Activated CD8-positive, alpha-beta T cell treated with anti-CD3 and anti-CD28 coated beads for 36 hours (primary cell): Measurements from ENCODE around the gene DBH. TPM values are rescaled to one million over a fixed set of nuclear protein-coding genes. Genes with fewer than 3 reads are reported as not detected.
A peak's percentile ranks its signal among the peaks of the same experiment; 100 is the strongest.

Experiments used
- ATAC-seq: fragments of 200-7000 bp; cut with Tn5 transposase; one replicate; pipeline ENCODE4 v1.10.0; 2021; ENCODE audit warnings: mild to moderate bottlenecking, moderate library complexity
- CTCF ChIA-PET: fragments of 350-600 bp; sonication (Branson Sonifier 250); formaldehyde crosslinking; loops from one replicate; lab custom pipeline; 2021; ENCODE audit warnings: antibody characterized with exemption; lab: Charles Lee
- POLR2A ChIA-PET: fragments of 350-600 bp; sonication (Branson Sonifier 250); formaldehyde crosslinking; loops from one replicate; lab custom pipeline; 2021; ENCODE audit warnings: antibody characterized with exemption; lab: Charles Lee
- DNase-seq: peaks from one replicate; pipeline ENCODE4 v3.0.0-alpha.2; 2020
- H3K27ac Mint-ChIP-seq: one replicate; pipeline ENCODE4 v1.8.0; 2021; ENCODE audit warnings: mild to moderate bottlenecking, mixed read lengths
- H3K27me3 Mint-ChIP-seq: one replicate; pipeline ENCODE4 v1.8.0; 2021; ENCODE audit warnings: mixed read lengths
- H3K36me3 Mint-ChIP-seq: one replicate; pipeline ENCODE4 v1.8.0; 2021; ENCODE audit warnings: low read depth, mixed read lengths
- H3K4me1 Mint-ChIP-seq: one replicate; pipeline ENCODE4 v1.8.0; 2021; ENCODE audit warnings: low read depth, mixed read lengths
- H3K4me3 Mint-ChIP-seq: one replicate; pipeline ENCODE4 v1.8.0; 2021; ENCODE audit warnings: mild to moderate bottlenecking, moderate library complexity, mixed read lengths
- H3K9me3 Mint-ChIP-seq: one replicate; pipeline ENCODE4 v1.8.0; 2021; ENCODE audit warnings: mixed read lengths
- intact Hi-C: fragments of 100-400 bp; cut with micrococcal nuclease; formaldehyde crosslinking; loops from one replicate; pipeline ENCODE4 v1.10.0; 2022
- total RNA-seq, 2 experiments: library from RNA; stranded (reverse); gene quantifications; one replicate each; pipeline ENCODE4 v1.2.3, GENCODE V29; 2021
- TF ChIP-seq, protein P1 (sequence below): fragments of 200-600 bp; IDR thresholded peaks from one replicate; pipeline ENCODE4 v1.8.0; 2022; ENCODE audit warnings: antibody characterized with exemption, mild to moderate bottlenecking

The DBH gene
- total RNA-seq, 2 experiments from 2014 or later, result not detected

DNA sequence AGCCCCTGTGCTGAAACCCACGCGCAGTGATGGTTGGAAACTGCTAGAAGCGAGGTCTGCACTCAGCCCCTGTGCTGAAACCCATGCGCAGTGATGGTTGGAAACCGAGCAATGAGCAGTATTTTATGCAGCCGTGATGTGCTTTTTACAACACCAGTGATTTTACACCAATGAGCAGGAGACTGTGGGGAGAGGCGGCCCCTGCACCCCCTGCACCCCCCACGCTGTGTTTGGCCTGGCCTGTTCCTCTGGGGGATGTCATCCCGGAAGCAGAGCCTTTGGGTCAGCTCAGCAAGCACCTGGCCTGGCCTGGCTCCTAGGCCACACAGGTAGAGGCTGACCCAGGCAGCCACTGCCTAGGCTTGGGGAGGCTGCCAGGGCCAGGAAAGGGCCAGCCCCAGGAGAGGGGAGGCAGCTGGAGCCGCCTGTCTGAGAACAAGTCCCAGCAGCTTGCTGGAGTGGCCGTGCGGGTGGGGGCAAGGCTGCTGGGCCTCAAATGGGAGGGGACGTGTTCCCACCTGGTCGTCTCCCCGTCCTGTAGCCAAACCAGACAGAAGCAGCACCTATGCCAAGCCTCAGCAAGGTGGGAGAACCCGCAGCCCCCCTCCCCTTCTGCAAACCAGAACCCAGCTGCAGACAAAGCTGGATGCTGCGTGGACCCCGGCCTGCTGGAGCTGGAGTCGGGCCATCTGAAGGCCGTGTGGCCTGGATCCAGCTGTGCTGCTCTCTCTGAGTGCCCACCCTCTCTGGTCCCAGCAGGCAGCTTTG lies 46.8 kb downstream of the DBH start:
- ATAC-seq (no peak), DNase-seq (peak; percentile 18)
- ChIA-PET CTCF (interaction anchor here (0.9 to 1.6 kb wide), 11 partner anchors 10 to 55 kb away, joined by 3 to 5 read pairs (median 3); partner anchors contain the start of gene SARDH), POLR2A (interaction anchor here (0.6 to 4.5 kb wide), 10 partner anchors 8 to 717 kb away, joined by 3 to 33 read pairs (median 4); no protein-coding TSS in a partner anchor)
- Mint-ChIP-seq H3K27me3 (no peaks in the 10 kb centered on the region), H3K36me3 (peaks cover 4% of the 10 kb centered on the region), H3K27ac (peak overlapping the region; percentile 99), H3K4me3 (peak overlapping the region; percentile 65), H3K4me1 (peaks cover 26% of the 10 kb centered on the region), H3K9me3 (no peaks in the 10 kb centered on the region)
- TF ChIP-seq, protein P1, sequence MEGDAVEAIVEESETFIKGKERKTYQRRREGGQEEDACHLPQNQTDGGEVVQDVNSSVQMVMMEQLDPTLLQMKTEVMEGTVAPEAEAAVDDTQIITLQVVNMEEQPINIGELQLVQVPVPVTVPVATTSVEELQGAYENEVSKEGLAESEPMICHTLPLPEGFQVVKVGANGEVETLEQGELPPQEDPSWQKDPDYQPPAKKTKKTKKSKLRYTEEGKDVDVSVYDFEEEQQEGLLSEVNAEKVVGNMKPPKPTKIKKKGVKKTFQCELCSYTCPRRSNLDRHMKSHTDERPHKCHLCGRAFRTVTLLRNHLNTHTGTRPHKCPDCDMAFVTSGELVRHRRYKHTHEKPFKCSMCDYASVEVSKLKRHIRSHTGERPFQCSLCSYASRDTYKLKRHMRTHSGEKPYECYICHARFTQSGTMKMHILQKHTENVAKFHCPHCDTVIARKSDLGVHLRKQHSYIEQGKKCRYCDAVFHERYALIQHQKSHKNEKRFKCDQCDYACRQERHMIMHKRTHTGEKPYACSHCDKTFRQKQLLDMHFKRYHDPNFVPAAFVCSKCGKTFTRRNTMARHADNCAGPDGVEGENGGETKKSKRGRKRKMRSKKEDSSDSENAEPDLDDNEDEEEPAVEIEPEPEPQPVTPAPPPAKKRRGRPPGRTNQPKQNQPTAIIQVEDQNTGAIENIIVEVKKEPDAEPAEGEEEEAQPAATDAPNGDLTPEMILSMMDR, result no peak
- intact Hi-C loops, result no loop called here

DNA sequence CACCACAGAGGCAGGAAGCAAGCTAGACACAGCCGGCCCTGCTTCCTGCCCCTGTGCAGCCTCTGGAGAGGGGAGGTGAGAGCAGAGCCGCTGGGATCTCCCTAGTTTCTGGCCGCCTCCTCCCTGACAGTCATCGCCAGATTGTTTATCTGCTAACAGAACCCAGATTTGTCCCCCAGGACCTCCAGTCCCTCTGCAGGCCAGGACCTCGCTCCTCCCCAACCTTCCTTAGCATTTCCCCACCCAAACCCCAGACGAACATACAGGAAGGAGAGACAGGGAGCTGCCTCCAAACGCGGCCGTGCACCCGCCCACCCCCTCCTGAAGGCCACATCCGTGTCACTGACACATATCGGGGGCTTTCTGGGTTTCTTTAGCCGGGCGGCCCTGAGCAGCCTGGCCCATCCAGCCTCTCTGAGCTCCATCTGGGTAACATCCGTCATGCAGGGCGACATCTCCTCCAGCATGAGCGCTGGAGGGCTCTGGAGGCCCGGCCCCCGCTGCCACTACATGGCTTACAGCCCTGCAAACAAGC lies 47.5 kb downstream of the DBH start:
- TF ChIP-seq, protein P1, result no peak
- H3K36me3 Mint-ChIP-seq, result peaks cover 4% of the 10 kb centered on the region
- peak; percentile 93 for DNase-seq
- H3K4me3 Mint-ChIP-seq, result peak overlapping the region; percentile 65
- no peaks in the 10 kb centered on the region for H3K27me3 Mint-ChIP-seq
- peaks cover 22% of the 10 kb centered on the region for H3K4me1 Mint-ChIP-seq
- H3K27ac Mint-ChIP-seq, result peak overlapping the region; percentile 99
- POLR2A ChIA-PET, result interaction anchor here (0.6 to 4.5 kb wide), 12 partner anchors 8 to 716 kb away, joined by 3 to 33 read pairs (median 3); no protein-coding TSS in a partner anchor
- H3K9me3 Mint-ChIP-seq, result no peaks in the 10 kb centered on the region
- intact Hi-C loops, result no loop called here
- peak; percentile 94 for ATAC-seq
- CTCF ChIA-PET, result interaction anchor here (0.9 to 1.6 kb wide), 11 partner anchors 10 to 54 kb away, joined by 3 to 5 read pairs (median 3); partner anchors contain the start of gene SARDH

DNA sequence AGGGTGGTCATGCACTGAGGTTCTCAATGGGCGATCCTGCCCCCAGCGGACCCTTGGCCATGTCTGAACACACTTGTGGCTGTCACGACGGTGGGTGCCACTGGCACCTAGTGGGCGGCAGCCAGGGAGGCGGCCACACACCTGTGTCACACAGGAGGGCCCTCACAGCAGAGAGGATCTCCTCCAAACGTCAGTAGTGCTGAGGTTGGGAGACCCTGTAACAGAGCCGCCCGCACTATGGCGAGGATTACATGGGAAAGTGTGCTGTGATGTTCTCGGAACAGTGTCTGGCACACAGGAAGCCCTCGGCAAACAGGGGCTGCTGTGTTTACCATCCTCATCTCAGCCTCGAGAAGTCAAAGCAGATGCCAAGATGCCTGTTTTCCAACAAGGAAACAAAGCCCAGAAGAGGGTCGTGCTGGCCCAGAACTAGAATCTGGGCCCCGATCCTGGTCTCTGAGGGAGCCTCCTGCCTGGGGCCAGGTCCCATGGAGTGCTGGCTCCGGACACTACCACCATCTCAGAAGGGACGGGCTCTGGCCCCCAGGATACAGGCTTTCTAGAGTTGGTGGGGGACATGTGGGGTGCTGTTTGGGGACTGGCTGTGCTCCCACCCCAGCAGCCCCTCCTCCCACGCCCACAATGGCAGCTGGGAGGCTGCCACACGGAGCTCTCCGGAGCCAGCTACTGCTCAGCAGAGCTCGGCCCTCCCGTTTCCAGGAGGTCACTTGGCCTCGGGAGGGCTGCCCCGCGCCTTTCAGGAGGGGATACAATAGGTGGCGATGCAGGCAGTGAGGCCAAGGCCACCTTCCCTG lies 48.2 kb downstream of the DBH start:
- H3K4me3 Mint-ChIP-seq, result peak overlapping the region; percentile 65
- intact Hi-C loops, result no loop called here
- H3K27ac Mint-ChIP-seq, result peak overlapping the region; percentile 99
- ATAC-seq (peak; percentile 9), DNase-seq (no peak)
- H3K36me3 Mint-ChIP-seq, result peaks cover 4% of the 10 kb centered on the region
- ChIA-PET POLR2A (interaction anchor here (0.6 to 4.5 kb wide), 8 partner anchors 8 to 715 kb away, joined by 3 to 33 read pairs (median 4); no protein-coding TSS in a partner anchor), CTCF (interaction anchor here (0.9 to 1.6 kb wide), 11 partner anchors 9 to 54 kb away, joined by 3 to 5 read pairs (median 3); partner anchors contain the start of gene SARDH)
- no peaks in the 10 kb centered on the region for H3K27me3 Mint-ChIP-seq
- TF ChIP-seq, protein P1, result no peak
- no peaks in the 10 kb centered on the region for H3K9me3 Mint-ChIP-seq
- peaks cover 22% of the 10 kb centered on the region for H3K4me1 Mint-ChIP-seq

DNA sequence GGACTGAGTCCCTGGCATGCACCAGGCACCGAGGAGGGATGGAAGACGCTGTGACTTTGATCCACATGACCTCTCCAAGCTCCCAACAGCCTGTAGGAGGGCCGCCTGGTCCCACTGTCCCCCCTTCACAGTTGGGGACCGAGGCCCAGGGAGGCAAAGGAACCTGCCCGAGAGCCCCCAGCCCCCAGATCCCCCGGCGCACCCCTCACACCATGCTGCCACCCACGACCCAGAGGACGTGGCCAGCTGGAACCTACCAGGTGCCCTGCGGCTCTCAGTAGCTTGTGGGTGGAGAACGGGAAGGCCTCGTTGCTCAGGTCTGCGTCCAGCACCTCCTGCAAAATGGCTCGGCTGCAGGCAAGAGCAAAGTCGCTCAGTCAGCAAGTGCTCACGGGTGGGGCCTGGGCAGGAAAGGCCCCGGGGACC lies 48.8 kb downstream of the DBH start:
- CTCF ChIA-PET, result interaction anchor here (1.2 to 1.6 kb wide), 3 partner anchors 9 to 24 kb away, joined by 3 to 4 read pairs (median 3); no protein-coding TSS in a partner anchor
- POLR2A ChIA-PET, result interaction anchor here (2.1 to 4.5 kb wide), 2 partner anchors 9 to 16 kb away, joined by 7 to 33 read pairs; no protein-coding TSS in a partner anchor
- ATAC-seq, result no peak
- intact Hi-C loops, result no loop called here
- DNase-seq, result no peak
- Mint-ChIP-seq H3K9me3 (no peaks in the 10 kb centered on the region), H3K27me3 (no peaks in the 10 kb centered on the region), H3K4me3 (no peak overlapping the region), H3K27ac (no peak overlapping the region), H3K36me3 (peaks cover 4% of the 10 kb centered on the region), H3K4me1 (peaks cover 22% of the 10 kb centered on the region)
- TF ChIP-seq, protein P1, result no peak
